Fibroblast of lung (primary cell): Measurements from ENCODE around the gene TRIM46. TPM values are rescaled to one million over a fixed set of nuclear protein-coding genes. Genes with fewer than 3 reads are reported as not detected.
"Not testable (repeated sequence)": the region's sequence is repeated elsewhere in the genome, so short reads cannot be mapped to it uniquely, and the experiment has no call there.

Experiments
- DNase-seq, 2 donors: peaks; one replicate each; pipeline versions ENCODE4 v3.0.0 to v3.0.0-alpha.2; 2010; ENCODE audit warnings: low read depth in 2 of 2
- H2AFZ ChIP-seq: 2 replicates; pipeline ENCODE4 v1.5.1; 2012; ENCODE audit warnings: low read length, control low read depth, inconsistent platforms
- H3K27ac ChIP-seq: 2 replicates; pipeline ENCODE4 v1.5.1; 2011; ENCODE audit warnings: low read length, control low read depth; ENCODE audit not compliant: insufficient read depth
- H3K27me3 ChIP-seq: 2 replicates; pipeline ENCODE4 v1.5.1; 2011; ENCODE audit warnings: mild to moderate bottlenecking, low read length; ENCODE audit not compliant: control insufficient read depth, insufficient read depth
- H3K36me3 ChIP-seq: 2 replicates; pipeline ENCODE4 v1.5.1; 2011; ENCODE audit warnings: low read length; ENCODE audit not compliant: control insufficient read depth, insufficient read depth
- H3K4me1 ChIP-seq: 2 replicates; pipeline ENCODE4 v1.5.1; 2011; ENCODE audit warnings: low read length; ENCODE audit not compliant: control insufficient read depth, insufficient read depth; ENCODE audit errors: extremely low read depth
- H3K4me2 ChIP-seq: 2 replicates; pipeline ENCODE4 v1.5.1; 2011; ENCODE audit warnings: low read length, control low read depth; ENCODE audit not compliant: insufficient read depth; ENCODE audit errors: extremely low read depth
- H3K4me3 ChIP-seq, 4 experiments: fragments of 200-600 bp in 1 of 4; sonication (generic) in 1 of 4; replicated peaks in 1 of 4; 2 replicates each; pipeline ENCODE4 v1.5.1; 2011 to 2016; ENCODE audit warnings: low read length in 4 of 4, low read depth in 3 of 4, mild to moderate bottlenecking in 3 of 4, control low read depth in 2 of 4, inconsistent platforms in 1 of 4, mixed read lengths in 1 of 4; ENCODE audit not compliant: insufficient read depth in 1 of 4; ENCODE audit errors: control extremely low read depth in 1 of 4
- H3K79me2 ChIP-seq: 2 replicates; pipeline ENCODE4 v1.5.1; 2012; ENCODE audit warnings: mild to moderate bottlenecking, low read length, inconsistent platforms; ENCODE audit not compliant: control insufficient read depth, insufficient read depth
- H3K9ac ChIP-seq: 2 replicates; pipeline ENCODE4 v1.5.1; 2011; ENCODE audit warnings: mild to moderate bottlenecking, low read length, control low read depth; ENCODE audit not compliant: insufficient read depth
- H3K9me3 ChIP-seq: 2 replicates; pipeline ENCODE4 v1.5.1; 2012; ENCODE audit warnings: low read depth, low read length; ENCODE audit not compliant: control insufficient read depth, insufficient read depth
- H4K20me1 ChIP-seq: 2 replicates; pipeline ENCODE4 v1.5.1; 2011; ENCODE audit warnings: low read length; ENCODE audit not compliant: control insufficient read depth, insufficient read depth; ENCODE audit errors: extremely low read depth
- EZH2 ChIP-seq: IDR thresholded peaks from 2 replicates; pipeline ENCODE4 v1.5.1; 2012; ENCODE audit warnings: low read length, control low read depth, mild to moderate bottlenecking; ENCODE audit errors: missing control alignments
- polyA plus RNA-seq, 2 donors: library from polyadenylated mRNA; depleted of rRNA in 1 of 2; stranded (reverse) in 1 of 2; unstranded in 1 of 2; fragments of >200 nt; gene quantifications; 2 replicates each; pipeline ENCODE4 v1.2.1, GENCODE V29; 2011 to 2012; ENCODE audit warnings: missing spikeins in 1 of 2
- total RNA-seq: library from RNA; depleted of rRNA; stranded (reverse); fragments of >200 nt; gene quantifications from 2 replicates; pipeline ENCODE4 v1.2.1, GENCODE V29; 2014
- TF ChIP-seq, protein P1 (sequence below), 2 donors: IDR thresholded peaks in 1 of 2; conservative IDR thresholded peaks in 1 of 2; 1 replicate in 1 of 2; 2 replicates in 1 of 2; pipeline ENCODE4 v1.5.1; 2011 to 2012; ENCODE audit warnings: low read length in 2 of 2, control low read depth in 1 of 2, inconsistent platforms in 1 of 2, low read depth in 1 of 2, mild to moderate bottlenecking in 1 of 2

The TRIM46 gene
- total and polyA plus RNA-seq, 2 donors (not counting 1 experiment from before 2014, with no cell fraction given), result 1.9 to 4.0 TPM

DNA sequence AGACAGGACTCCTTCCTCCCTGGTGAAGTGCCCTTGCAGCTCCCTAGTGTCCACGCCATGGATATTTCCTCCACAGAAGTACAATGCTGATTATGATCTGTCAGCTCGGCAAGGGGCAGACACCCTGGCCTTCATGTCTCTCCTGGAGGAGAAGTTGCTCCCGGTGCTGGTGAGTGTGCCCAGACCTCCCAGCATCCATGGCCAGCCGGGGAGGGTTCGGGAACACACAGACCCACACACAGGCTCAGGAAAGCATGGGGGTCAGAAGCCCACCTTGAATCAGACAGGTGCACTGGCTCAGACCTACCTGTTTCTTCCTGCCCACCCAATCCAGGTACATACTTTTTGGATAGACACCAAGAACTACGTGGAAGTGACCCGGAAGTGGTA is 38.4 kb downstream of the TRIM46 start:
- not testable (repeated sequence) for H3K79me2 ChIP-seq, H3K27me3 ChIP-seq, H4K20me1 ChIP-seq, H3K9ac ChIP-seq, H3K4me2 ChIP-seq, DNase-seq, H3K4me3 ChIP-seq, H3K27ac ChIP-seq, H2AFZ ChIP-seq, H3K36me3 ChIP-seq, H3K9me3 ChIP-seq
- H3K4me1 ChIP-seq, result peaks cover 11% of the 10 kb centered on the region

DNA sequence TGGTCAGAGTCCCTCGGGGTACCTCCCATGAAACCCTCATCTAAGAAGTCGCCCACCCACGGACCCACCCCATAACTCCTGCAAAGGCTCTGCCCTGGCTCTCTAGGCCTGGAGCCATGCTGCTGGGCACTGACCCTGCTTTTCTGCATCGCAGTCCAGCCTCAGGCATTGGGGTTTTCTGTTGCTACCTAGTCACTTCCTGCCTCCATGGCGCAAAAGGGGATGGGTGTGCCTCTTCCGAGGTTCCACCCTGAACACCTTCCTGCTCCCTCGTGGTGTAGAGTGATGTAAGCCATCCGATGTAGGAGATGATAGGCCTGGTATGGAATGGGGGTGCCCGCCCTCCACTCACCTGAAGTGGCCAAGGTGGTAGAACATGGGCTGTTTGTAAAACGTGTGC is 41.1 kb downstream of the TRIM46 start:
- H3K4me3 ChIP-seq, result not testable (repeated sequence)

GRCh38 chr1:155218854-155219591 is 45.4 kb downstream of the TRIM46 start:
- no peak overlapping the region for H3K9ac ChIP-seq
- no peak overlapping the region for H3K4me2 ChIP-seq
- no peak for TF ChIP-seq EZH2
- TF ChIP-seq, protein P1, sequence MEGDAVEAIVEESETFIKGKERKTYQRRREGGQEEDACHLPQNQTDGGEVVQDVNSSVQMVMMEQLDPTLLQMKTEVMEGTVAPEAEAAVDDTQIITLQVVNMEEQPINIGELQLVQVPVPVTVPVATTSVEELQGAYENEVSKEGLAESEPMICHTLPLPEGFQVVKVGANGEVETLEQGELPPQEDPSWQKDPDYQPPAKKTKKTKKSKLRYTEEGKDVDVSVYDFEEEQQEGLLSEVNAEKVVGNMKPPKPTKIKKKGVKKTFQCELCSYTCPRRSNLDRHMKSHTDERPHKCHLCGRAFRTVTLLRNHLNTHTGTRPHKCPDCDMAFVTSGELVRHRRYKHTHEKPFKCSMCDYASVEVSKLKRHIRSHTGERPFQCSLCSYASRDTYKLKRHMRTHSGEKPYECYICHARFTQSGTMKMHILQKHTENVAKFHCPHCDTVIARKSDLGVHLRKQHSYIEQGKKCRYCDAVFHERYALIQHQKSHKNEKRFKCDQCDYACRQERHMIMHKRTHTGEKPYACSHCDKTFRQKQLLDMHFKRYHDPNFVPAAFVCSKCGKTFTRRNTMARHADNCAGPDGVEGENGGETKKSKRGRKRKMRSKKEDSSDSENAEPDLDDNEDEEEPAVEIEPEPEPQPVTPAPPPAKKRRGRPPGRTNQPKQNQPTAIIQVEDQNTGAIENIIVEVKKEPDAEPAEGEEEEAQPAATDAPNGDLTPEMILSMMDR (conservative IDR thresholded peaks at IDR 0.05 in 1 of 2, IDR thresholded peaks at IDR 0.05 in 1 of 2; ENCODE audit: low read depth in 1 of 2, low read length in 2 of 2), result no peak
- H3K27me3 ChIP-seq, result no peaks in the 10 kb centered on the region
- peaks cover 1% of the 10 kb centered on the region for H3K4me1 ChIP-seq
- H3K27ac ChIP-seq, result no peak overlapping the region
- peak; percentile 44 to 82 for DNase-seq
- no peaks in the 10 kb centered on the region for H3K9me3 ChIP-seq
- H3K36me3 ChIP-seq, result no peaks in the 10 kb centered on the region
- no peaks in the 10 kb centered on the region for H4K20me1 ChIP-seq
- no peaks in the 10 kb centered on the region for H3K79me2 ChIP-seq
- peak overlapping the region in 1 of 4 experiments; percentile 43 for H3K4me3 ChIP-seq
- H2AFZ ChIP-seq, result peak overlapping the region; percentile 30

More for the DNA sequence above, 41.1 kb downstream of the TRIM46 start:
- not testable (repeated sequence) for H3K4me1 ChIP-seq, H3K79me2 ChIP-seq, H3K27ac ChIP-seq, H3K27me3 ChIP-seq, H4K20me1 ChIP-seq, H3K4me2 ChIP-seq, DNase-seq, H3K9me3 ChIP-seq, H3K9ac ChIP-seq, H3K36me3 ChIP-seq, H2AFZ ChIP-seq

DNA sequence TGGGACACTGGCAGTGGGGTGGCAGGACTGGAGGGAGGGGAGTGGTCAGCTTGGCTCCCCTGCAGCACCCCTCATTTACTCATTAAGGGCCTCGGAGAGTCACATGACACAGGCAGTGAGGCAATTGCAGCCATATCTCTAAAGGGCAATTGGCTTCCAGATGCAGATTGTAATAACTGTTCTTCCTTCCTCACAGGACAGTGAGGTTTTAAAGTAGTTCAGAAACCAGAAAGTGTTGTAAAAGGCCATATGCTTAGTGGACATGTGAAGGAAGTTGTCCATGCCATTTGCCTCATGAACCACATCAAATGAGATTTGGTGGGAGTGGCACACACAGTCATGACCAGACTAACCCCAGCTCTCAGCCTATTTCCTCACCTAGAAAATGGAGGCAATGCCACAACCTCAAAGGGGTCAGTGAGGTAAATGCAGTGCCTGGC is 46.0 kb downstream of the TRIM46 start:
- Histone ChIP-seq H2AFZ (peak overlapping the region; percentile 30), H3K9me3 (no peaks in the 10 kb centered on the region), H4K20me1 (no peaks in the 10 kb centered on the region), H3K4me1 (peaks cover 5% of the 10 kb centered on the region), H3K36me3 (no peaks in the 10 kb centered on the region), H3K27me3 (no peaks in the 10 kb centered on the region), H3K4me2 (no peak overlapping the region), H3K79me2 (no peaks in the 10 kb centered on the region), H3K27ac (no peak overlapping the region), H3K4me3 (no peak overlapping the region), H3K9ac (no peak overlapping the region)
- TF ChIP-seq, protein P1 (conservative IDR thresholded peaks at IDR 0.05 in 1 of 2, IDR thresholded peaks at IDR 0.05 in 1 of 2; ENCODE audit: low read depth in 1 of 2, low read length in 2 of 2), result no peak
- TF ChIP-seq EZH2, result no peak
- peak in 1 of 2 donors; percentile 20 for DNase-seq

- not testable (repeated sequence) for H3K9ac ChIP-seq, H3K27me3 ChIP-seq, DNase-seq, H4K20me1 ChIP-seq, H3K36me3 ChIP-seq, H3K79me2 ChIP-seq, H2AFZ ChIP-seq, H3K27ac ChIP-seq, H3K4me3 ChIP-seq, H3K4me2 ChIP-seq, H3K9me3 ChIP-seq, H3K4me1 ChIP-seq
Observed at GRCh38 chr1:155220211-155220965, 46.7 kb downstream of the TRIM46 start.
